H1 (cell line): Measurements from ENCODE around the gene CACNA2D4.

ENCODE experiments used
- EP300 ChIP-seq, 2 experiments: IDR thresholded peaks; 1 replicate in 1 of 2; 2 replicates in 1 of 2; pipeline ENCODE4 v1.6.1; 2011 to 2012; ENCODE audit warnings: low read depth in 2 of 2, low read length in 2 of 2, mild to moderate bottlenecking in 2 of 2, borderline replicate concordance in 1 of 2, inconsistent platforms in 1 of 2, moderate library complexity in 1 of 2
- EZH2 ChIP-seq: fragments of 200-600 bp; sonication (generic); IDR thresholded peaks from 2 replicates; pipeline ENCODE4 v1.7.1; 2012; ENCODE audit warnings: low read depth, mild to moderate bottlenecking, moderate library complexity, low read length, inconsistent platforms; ENCODE audit not compliant: severe bottlenecking
- FOSL1 ChIP-seq: IDR thresholded peaks from 2 replicates; pipeline ENCODE4 v1.6.1; 2011; ENCODE audit warnings: mild to moderate bottlenecking, low read depth, low read length, moderate library complexity; ENCODE audit not compliant: insufficient read depth
- NANOG ChIP-seq: IDR thresholded peaks from 2 replicates; pipeline ENCODE4 v1.6.1; 2011; ENCODE audit warnings: low read length, low read depth, mild to moderate bottlenecking, inconsistent platforms; ENCODE audit not compliant: insufficient read depth, poor library complexity, severe bottlenecking
- NRF1 ChIP-seq: IDR thresholded peaks from 2 replicates; pipeline ENCODE4 v1.6.1; 2011; ENCODE audit warnings: mild to moderate bottlenecking, low read depth, low read length, improper control_type of control experiment
- PHF8 ChIP-seq: fragments of 200-600 bp; sonication (generic); conservative IDR thresholded peaks from 2 replicates; pipeline ENCODE4 v1.7.1; 2012; ENCODE audit warnings: low read depth, mild to moderate bottlenecking, inconsistent platforms, low read length, moderate library complexity
- RFX5 ChIP-seq: IDR thresholded peaks from 2 replicates; pipeline ENCODE4 v1.6.1; 2011; ENCODE audit warnings: low read depth, low read length, improper control_type of control experiment, borderline replicate concordance
- TF ChIP-seq, protein P1 (sequence below), 3 experiments: IDR thresholded peaks; 1 replicate in 2 of 3; 2 replicates in 1 of 3; pipeline versions ENCODE4 v1.5.1 to v1.6.1; 2011; ENCODE audit warnings: low read length in 3 of 3, mild to moderate bottlenecking in 3 of 3, inconsistent platforms in 2 of 3, low read depth in 1 of 3, moderate library complexity in 1 of 3; ENCODE audit not compliant: insufficient read depth in 1 of 3; ENCODE audit errors: control extremely low read depth in 1 of 3
- TF ChIP-seq, protein P2 (sequence below): IDR thresholded peaks from 2 replicates; pipeline ENCODE4 v1.6.1; 2012; ENCODE audit warnings: inconsistent platforms

DNA sequence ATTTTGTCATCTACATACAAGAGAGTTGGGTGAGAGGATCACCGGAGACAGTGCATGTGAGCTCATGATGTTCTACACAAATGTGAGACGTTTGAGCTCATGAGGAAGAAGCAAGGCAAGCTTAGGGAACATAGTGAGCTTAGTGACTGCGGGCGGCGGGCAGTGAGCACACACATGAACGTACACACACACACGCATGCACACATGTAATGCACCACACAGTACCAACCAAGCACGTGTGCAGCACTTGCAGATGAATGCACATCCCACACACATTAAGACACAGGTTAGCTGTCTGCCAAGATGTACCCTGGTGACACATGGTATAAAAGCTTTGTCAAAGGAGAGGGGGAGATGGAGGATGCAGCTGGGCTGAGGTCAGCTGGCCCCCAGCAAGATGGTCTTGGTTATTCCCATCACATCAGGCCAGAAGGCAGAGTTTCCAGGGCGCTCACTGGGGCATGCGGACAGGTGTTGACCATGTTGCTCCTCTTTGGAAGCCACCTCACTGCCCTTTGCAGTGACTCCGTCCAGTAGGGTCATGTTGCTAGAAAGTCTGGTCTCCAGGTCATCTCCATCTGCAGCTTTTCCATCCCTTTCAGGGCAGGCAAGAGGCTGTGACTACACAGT, 8.7 kb upstream of the CACNA2D4 start:
- TF ChIP-seq, protein P1, sequence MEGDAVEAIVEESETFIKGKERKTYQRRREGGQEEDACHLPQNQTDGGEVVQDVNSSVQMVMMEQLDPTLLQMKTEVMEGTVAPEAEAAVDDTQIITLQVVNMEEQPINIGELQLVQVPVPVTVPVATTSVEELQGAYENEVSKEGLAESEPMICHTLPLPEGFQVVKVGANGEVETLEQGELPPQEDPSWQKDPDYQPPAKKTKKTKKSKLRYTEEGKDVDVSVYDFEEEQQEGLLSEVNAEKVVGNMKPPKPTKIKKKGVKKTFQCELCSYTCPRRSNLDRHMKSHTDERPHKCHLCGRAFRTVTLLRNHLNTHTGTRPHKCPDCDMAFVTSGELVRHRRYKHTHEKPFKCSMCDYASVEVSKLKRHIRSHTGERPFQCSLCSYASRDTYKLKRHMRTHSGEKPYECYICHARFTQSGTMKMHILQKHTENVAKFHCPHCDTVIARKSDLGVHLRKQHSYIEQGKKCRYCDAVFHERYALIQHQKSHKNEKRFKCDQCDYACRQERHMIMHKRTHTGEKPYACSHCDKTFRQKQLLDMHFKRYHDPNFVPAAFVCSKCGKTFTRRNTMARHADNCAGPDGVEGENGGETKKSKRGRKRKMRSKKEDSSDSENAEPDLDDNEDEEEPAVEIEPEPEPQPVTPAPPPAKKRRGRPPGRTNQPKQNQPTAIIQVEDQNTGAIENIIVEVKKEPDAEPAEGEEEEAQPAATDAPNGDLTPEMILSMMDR (IDR thresholded peaks at IDR 0.05; ENCODE audit: control extremely low read depth in 1 of 3, insufficient read depth in 1 of 3, low read depth in 1 of 3, low read length in 3 of 3) = no peak
- TF ChIP-seq NRF1 = no peak
- no peak for TF ChIP-seq PHF8
- TF ChIP-seq, protein P2, sequence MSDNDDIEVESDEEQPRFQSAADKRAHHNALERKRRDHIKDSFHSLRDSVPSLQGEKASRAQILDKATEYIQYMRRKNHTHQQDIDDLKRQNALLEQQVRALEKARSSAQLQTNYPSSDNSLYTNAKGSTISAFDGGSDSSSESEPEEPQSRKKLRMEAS = no peak
- TF ChIP-seq RFX5 = no peak
- TF ChIP-seq EP300 (IDR thresholded peaks at IDR 0.05; ENCODE audit: borderline replicate concordance in 1 of 2, low read depth in 2 of 2, low read length in 2 of 2) = no peak
- TF ChIP-seq EZH2 = no peak
- no peak for TF ChIP-seq NANOG
- no peak for TF ChIP-seq FOSL1
